ENCODE data around the gene TPM1. TPM values are rescaled to one million over a fixed set of nuclear protein-coding genes. Genes with fewer than 3 reads are reported as not detected.
"Not testable (repeated sequence)": the region's sequence is repeated elsewhere in the genome, so short reads cannot be mapped to it uniquely, and the experiment has no call there.

The TPM1 gene
- total and polyA plus RNA-seq, 3 donors from 2014 or later = 126 to 135 (median 126) TPM

- no peaks in the 10 kb centered on the region for H3K36me3 ChIP-seq (ENCODE audit: low read depth, missing control alignments)
- peak; percentile 91 for DNase-seq
- no peak overlapping the region for H3K27ac ChIP-seq
- no peak for TF ChIP-seq POLR2A (IDR thresholded peaks at IDR 0.05)
- peak; percentile 68 to 83 (median 75) for TF ChIP-seq CTCF (IDR thresholded peaks at IDR 0.05)
- no peaks in the 10 kb centered on the region for H3K9me3 ChIP-seq
- H3K27me3 ChIP-seq = no peaks in the 10 kb centered on the region
- intact Hi-C loops (cut with DNase I; ENCODE audit: low total_unique reads) = loop anchor here (10.0 kb wide), 2 partner anchors 49 to 309 kb away; partner anchors contain the start of gene TPM1
- 30 to 38% methylated on average over 6 of the region's 6 CpGs for WGBS, 2 donors
- no peaks in the 10 kb centered on the region for H3K4me1 ChIP-seq
- H3K4me3 ChIP-seq = no peak overlapping the region
These were observed 51.1 kb downstream of the TPM1 start for GRCh38 chr15:63093486-63094205.

GRCh38 chr15:63094495-63094931 lies 52.0 kb downstream of the TPM1 start:
- Histone ChIP-seq H3K27me3 (no peaks in the 10 kb centered on the region), H3K36me3 (ENCODE audit: low read depth, missing control alignments) (no peaks in the 10 kb centered on the region), H3K27ac (no peak overlapping the region), H3K9me3 (no peaks in the 10 kb centered on the region), H3K4me1 (no peaks in the 10 kb centered on the region), H3K4me3 (no peak overlapping the region)
- TF ChIP-seq CTCF (IDR thresholded peaks at IDR 0.05) (no peak), POLR2A (IDR thresholded peaks at IDR 0.05) (no peak)
- intact Hi-C loops (cut with DNase I; ENCODE audit: low total_unique reads) = loop anchor here (10.0 kb wide), 2 partner anchors 50 to 310 kb away; partner anchors contain the start of gene TPM1
- no peak for DNase-seq
- 80 to 94% methylated on average over 2 of the region's 2 CpGs for WGBS, 2 donors

GRCh38 chr15:63096178-63096577 lies 53.6 kb downstream of the TPM1 start:
- no peak overlapping the region for H3K27ac ChIP-seq
- WGBS, 2 donors = 93 to 97% methylated on average over 4 of the region's 4 CpGs
- TF ChIP-seq POLR2A (IDR thresholded peaks at IDR 0.05) (no peak), CTCF (IDR thresholded peaks at IDR 0.05) (no peak)
- intact Hi-C loops (cut with DNase I; ENCODE audit: low total_unique reads) = loop anchor here (10.0 kb wide), 2 partner anchors 51 to 311 kb away; partner anchors contain the start of gene TPM1
- no peaks in the 10 kb centered on the region for H3K36me3 ChIP-seq (ENCODE audit: low read depth, missing control alignments)
- no peak for DNase-seq
- H3K9me3 ChIP-seq = no peaks in the 10 kb centered on the region
- no peaks in the 10 kb centered on the region for H3K4me1 ChIP-seq
- H3K27me3 ChIP-seq = no peaks in the 10 kb centered on the region
- H3K4me3 ChIP-seq = no peak overlapping the region

- H3K36me3 ChIP-seq (ENCODE audit: low read depth, missing control alignments); H3K9me3 ChIP-seq; H3K27ac ChIP-seq; H3K4me3 ChIP-seq; H3K4me1 ChIP-seq; H3K27me3 ChIP-seq; DNase-seq: not testable (repeated sequence)
- intact Hi-C loops (cut with DNase I; ENCODE audit: low total_unique reads) = loop anchor here (10.0 kb wide), 2 partner anchors 54 to 314 kb away; partner anchors contain the start of gene TPM1
- 87 to 92% methylated on average over 4 to 5 of the region's 33 CpGs for WGBS, 2 donors
These were observed 56.4 kb downstream of the TPM1 start for GRCh38 chr15:63098901-63099300.

GRCh38 chr15:63099581-63099980 lies 57.0 kb downstream of the TPM1 start:
- H3K4me3 ChIP-seq; H3K27ac ChIP-seq; H3K9me3 ChIP-seq; H3K4me1 ChIP-seq; H3K36me3 ChIP-seq (ENCODE audit: low read depth, missing control alignments); H3K27me3 ChIP-seq; DNase-seq: not testable (repeated sequence)
- intact Hi-C loops (cut with DNase I; ENCODE audit: low total_unique reads) = loop anchor here (10.0 kb wide), 2 partner anchors 55 to 315 kb away; partner anchors contain the start of gene TPM1
- 74 to 81% methylated on average over 5 of the region's 5 CpGs for WGBS, 2 donors
